ENCODE data around the gene MCF2L2. TPM values are rescaled to one million over a fixed set of nuclear protein-coding genes. Genes with fewer than 3 reads are reported as not detected.

MCF2L2 gene
- total RNA-seq, 2 experiments from 2014 or later, result 6.5 to 8.2 TPM

DNA sequence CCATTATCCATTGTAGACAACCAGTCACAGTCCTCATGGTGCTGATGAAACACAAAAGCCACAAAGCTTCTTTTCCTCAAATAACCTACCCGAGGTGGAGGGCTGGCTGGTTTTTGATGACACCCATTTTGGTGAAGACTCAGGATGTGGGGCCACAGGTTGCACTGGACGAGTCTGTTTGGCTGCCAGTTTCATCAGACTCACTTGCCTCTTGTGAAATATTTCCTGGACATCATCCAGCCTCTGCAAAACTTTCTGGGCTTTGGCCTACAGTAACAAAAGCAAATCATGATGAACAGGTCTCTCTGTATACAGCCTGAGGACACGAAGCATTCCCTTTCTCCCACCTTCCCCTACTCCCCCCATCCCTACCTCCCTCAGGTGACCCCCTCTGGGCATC lies 133.2 kb downstream of the MCF2L2 start:
- POLR2A ChIA-PET, result no interaction called here
- Mint-ChIP-seq H3K4me3 (no peak overlapping the region), H3K27ac (no peak overlapping the region), H3K9me3 (no peaks in the 10 kb centered on the region), H3K36me3 (peaks cover 32% of the 10 kb centered on the region), H3K4me1 (peaks cover 3% of the 10 kb centered on the region), H3K27me3 (no peaks in the 10 kb centered on the region)
- ATAC-seq (ENCODE audit: low read depth) (no peak), DNase-seq (no peak)

DNA sequence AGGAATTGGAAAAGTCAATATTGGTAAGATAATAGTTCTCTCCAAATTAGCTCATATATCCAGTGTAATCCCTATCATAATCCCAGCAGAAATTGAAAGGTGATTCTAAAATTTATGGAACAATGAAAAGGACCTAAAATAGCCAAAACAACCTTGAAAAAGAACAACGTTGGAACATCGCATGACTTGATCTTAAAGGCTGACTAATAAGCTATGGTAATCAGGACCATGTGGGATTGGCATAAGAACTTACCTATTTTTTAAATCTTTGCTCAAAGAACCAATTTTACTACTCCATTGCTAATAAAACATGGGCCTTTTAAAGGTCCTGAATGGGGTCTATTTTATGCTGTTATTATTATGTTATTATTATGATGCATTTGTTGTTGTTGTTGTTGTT lies 134.5 kb downstream of the MCF2L2 start:
- Mint-ChIP-seq H3K36me3 (peaks cover 33% of the 10 kb centered on the region), H3K9me3 (no peaks in the 10 kb centered on the region), H3K4me1 (peaks cover 3% of the 10 kb centered on the region), H3K4me3 (no peak overlapping the region), H3K27me3 (no peaks in the 10 kb centered on the region), H3K27ac (no peak overlapping the region)
- no peak for DNase-seq
- ATAC-seq (ENCODE audit: low read depth), result no peak
- POLR2A ChIA-PET, result no interaction called here

DNA sequence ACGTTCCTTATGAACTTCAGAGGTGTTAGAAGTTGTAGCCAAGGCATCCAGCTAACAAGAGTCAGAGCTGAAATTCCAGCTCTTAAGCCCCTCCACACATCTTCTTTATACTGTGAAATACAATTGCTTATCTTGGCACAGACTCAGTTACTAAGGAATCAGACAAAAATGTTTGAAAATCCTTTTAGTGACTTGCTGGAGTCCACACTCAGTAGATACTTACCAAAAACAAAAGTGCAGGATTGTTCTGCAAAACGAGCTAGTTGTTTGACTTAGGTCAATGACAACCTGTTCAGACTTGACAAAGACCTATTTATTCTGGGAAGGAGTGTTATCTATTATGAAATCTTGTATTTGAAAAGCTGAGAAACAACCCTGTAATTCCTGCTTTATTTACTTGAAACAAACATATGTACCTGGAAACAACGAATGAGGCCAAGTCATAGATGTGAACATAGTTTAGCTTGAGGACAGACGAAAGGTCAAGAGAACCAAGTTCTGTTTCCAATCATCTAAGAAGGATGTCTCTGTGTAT lies 136.9 kb downstream of the MCF2L2 start:
- ATAC-seq (ENCODE audit: low read depth) (no peak), DNase-seq (no peak)
- no peaks in the 10 kb centered on the region for H3K9me3 Mint-ChIP-seq
- H3K4me1 Mint-ChIP-seq, result peaks cover 7% of the 10 kb centered on the region
- peaks cover 31% of the 10 kb centered on the region for H3K36me3 Mint-ChIP-seq
- H3K27ac Mint-ChIP-seq, result no peak overlapping the region
- no peaks in the 10 kb centered on the region for H3K27me3 Mint-ChIP-seq
- POLR2A ChIA-PET, result no interaction called here
- no peak overlapping the region for H3K4me3 Mint-ChIP-seq

DNA sequence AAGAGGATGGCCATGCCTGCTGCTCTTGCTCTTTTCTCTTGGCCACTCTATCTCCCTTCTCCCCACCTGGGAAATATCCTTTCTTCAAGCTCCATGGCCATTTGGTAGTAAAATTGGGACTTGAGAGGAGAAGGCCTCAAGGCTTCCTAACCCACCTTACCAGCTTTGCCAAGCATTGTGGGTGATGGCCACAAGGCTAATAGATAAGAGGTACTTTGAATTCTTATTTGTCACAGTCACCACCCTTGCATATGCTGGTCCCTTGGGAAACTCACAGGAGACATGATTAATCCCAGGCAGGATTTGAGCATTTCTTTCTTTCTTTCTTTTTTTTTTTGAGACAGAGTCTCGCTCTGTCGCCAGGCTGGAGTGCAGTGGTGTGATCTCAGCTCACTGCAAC lies 138.2 kb downstream of the MCF2L2 start:
- POLR2A ChIA-PET, result no interaction called here
- Mint-ChIP-seq H3K9me3 (no peaks in the 10 kb centered on the region), H3K4me3 (no peak overlapping the region), H3K27me3 (no peaks in the 10 kb centered on the region), H3K27ac (no peak overlapping the region), H3K4me1 (peaks cover 15% of the 10 kb centered on the region), H3K36me3 (peaks cover 23% of the 10 kb centered on the region)
- ATAC-seq (ENCODE audit: low read depth) (no peak), DNase-seq (no peak)

DNA sequence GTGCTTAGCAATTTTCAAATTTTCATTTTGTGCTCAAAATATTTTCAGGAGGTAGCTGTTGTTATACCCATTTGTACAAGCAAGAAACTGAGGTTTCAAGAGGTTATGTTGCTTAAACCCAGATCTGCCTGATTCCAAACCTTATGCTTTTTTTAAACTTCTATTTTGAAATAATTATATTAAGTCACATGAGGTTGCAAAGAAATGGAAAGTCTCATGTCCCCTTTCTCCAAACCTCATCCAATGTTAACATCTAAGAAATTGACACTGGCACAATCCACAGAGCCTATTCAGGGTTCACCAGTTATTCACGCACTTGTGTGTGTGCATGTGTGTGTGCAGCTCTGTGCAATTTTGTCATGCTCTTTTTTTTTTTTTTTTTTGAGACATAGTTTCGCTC lies 140.3 kb downstream of the MCF2L2 start:
- Mint-ChIP-seq H3K36me3 (peaks cover 22% of the 10 kb centered on the region), H3K4me3 (no peak overlapping the region), H3K9me3 (no peaks in the 10 kb centered on the region), H3K4me1 (peaks cover 18% of the 10 kb centered on the region), H3K27me3 (no peaks in the 10 kb centered on the region), H3K27ac (no peak overlapping the region)
- no peak for ATAC-seq (ENCODE audit: low read depth)
- DNase-seq, result no peak
- POLR2A ChIA-PET, result interaction anchor here (0.6 kb wide), 1 partner anchor 1556 kb away, joined by 4 read pairs; no protein-coding TSS in a partner anchor

DNA sequence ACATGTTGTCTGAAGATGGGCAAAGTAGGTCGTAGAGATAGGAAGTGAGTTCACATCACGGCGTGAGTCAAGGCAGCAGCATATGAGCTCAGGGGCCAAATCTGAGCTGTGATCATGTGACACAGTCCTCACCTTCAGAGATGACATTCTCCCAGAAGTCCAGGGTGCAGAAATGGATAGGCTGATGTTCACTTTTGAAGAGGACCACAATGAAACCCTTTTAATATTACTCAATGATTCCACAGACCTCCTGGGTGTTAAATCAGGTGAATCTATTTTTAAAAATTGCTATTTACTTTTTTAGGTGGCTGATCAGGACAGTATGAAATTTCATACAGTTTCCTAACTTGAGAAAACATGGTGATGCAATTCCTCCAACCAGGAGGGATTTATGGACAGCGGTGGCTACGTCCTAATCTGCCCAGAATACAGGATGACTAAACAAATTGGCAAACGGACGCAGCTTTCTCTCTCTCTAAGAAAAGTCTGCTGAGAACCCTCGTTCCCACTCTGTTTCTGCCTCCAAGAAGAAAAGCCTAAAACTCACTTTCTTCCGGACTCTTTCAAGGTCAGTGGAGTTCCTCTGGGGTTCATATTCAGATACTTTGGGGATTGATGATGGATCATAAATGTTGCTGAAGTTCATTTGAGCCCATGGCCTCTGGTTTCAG lies 141.0 kb downstream of the MCF2L2 start:
- no peak overlapping the region for H3K27ac Mint-ChIP-seq
- H3K4me3 Mint-ChIP-seq, result no peak overlapping the region
- POLR2A ChIA-PET, result no interaction called here
- H3K27me3 Mint-ChIP-seq, result no peaks in the 10 kb centered on the region
- H3K36me3 Mint-ChIP-seq, result peaks cover 25% of the 10 kb centered on the region
- DNase-seq, result no peak
- ATAC-seq (ENCODE audit: low read depth), result no peak
- peaks cover 18% of the 10 kb centered on the region for H3K4me1 Mint-ChIP-seq
- no peaks in the 10 kb centered on the region for H3K9me3 Mint-ChIP-seq

DNA sequence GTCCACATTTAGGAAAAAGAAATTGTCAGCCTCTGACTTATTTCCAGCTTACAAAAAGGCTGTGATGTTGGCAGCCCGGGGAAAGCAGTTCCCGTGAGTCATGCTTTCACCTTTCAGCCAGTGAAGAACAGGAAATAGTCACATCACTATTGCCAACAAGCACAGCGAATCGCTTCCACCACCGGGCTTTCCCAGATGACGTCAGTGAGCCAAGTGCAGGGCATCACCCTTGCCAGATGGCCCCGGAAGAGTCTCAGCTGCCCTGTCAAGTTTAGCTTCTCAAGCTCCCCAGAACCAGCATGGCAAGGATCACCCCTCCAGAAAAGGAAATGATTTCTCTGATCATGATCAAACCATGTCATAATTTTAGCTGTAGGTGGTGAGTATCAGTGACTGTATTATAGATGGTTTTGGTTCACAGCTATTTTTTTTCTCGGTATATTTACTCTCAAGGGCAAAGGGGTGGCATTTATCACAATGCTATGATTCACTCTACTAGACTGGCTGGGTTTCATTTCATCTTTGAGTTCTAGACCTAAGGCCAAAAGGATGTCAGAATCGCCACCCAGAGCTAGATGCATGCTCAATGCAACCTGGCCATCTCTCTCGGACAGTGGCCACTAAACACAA lies 142.5 kb downstream of the MCF2L2 start:
- H3K27ac Mint-ChIP-seq, result peak overlapping the region; percentile 88
- ATAC-seq (ENCODE audit: low read depth) (peak; percentile 99), DNase-seq (peak; percentile 74)
- no peaks in the 10 kb centered on the region for H3K9me3 Mint-ChIP-seq
- POLR2A ChIA-PET, result interaction anchor here (0.6 to 2.0 kb wide), 6 partner anchors 16 to 143 kb away, joined by 3 to 6 read pairs (median 4); partner anchors contain the start of gene MCF2L2
- peaks cover 18% of the 10 kb centered on the region for H3K4me1 Mint-ChIP-seq
- H3K4me3 Mint-ChIP-seq, result peak overlapping the region; percentile 67
- H3K27me3 Mint-ChIP-seq, result no peaks in the 10 kb centered on the region
- H3K36me3 Mint-ChIP-seq, result peaks cover 17% of the 10 kb centered on the region

DNA sequence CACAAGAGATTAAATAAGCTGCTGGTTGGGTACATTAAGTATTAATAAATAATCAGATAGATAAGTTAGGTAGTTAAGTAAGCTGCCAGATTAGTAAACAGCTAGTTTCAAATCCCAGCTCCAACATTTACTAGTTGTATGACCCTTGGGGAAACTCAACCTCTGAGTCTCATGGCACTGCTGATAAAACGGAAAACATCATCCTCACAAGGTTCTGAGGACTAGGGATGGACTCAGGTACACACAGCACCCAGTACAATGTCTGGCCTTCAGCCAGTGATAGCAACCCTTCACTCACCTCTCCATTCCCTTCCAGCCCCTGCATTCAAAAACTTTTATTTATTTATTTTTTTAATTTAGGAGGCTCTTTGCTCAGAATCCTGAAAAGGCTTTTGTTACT lies 143.1 kb downstream of the MCF2L2 start:
- ATAC-seq (ENCODE audit: low read depth), result no peak
- H3K9me3 Mint-ChIP-seq, result no peaks in the 10 kb centered on the region
- no peaks in the 10 kb centered on the region for H3K27me3 Mint-ChIP-seq
- POLR2A ChIA-PET, result interaction anchor here (0.7 to 2.0 kb wide), 4 partner anchors 17 to 143 kb away, joined by 3 to 6 read pairs (median 4); partner anchors contain the start of gene MCF2L2
- peaks cover 18% of the 10 kb centered on the region for H3K4me1 Mint-ChIP-seq
- H3K27ac Mint-ChIP-seq, result peak overlapping the region; percentile 88
- peak overlapping the region; percentile 67 for H3K4me3 Mint-ChIP-seq
- DNase-seq, result no peak
- H3K36me3 Mint-ChIP-seq, result peaks cover 15% of the 10 kb centered on the region

DNA sequence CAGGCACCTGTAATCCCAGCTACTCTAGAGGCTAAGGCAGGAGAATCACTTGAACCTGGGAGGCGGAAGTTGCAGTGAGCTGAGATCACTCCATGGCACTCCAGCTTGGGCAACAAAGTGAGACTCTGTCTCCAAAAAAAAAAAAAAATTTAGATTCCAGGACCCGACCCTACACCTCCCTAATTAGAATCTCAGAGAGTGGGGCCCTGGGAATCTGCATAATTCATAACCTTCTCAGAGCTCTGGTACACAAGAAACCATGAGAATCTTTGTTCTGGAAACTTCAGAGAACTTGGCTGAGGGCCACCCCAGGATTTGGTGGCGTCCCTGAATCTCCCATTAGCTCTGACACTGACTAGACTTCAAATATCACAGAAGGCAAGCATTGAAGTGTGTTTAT lies 143.8 kb downstream of the MCF2L2 start:
- Mint-ChIP-seq H3K36me3 (peaks cover 11% of the 10 kb centered on the region), H3K27ac (no peak overlapping the region), H3K9me3 (no peaks in the 10 kb centered on the region), H3K4me1 (peaks cover 18% of the 10 kb centered on the region), H3K4me3 (no peak overlapping the region), H3K27me3 (no peaks in the 10 kb centered on the region)
- ATAC-seq (ENCODE audit: low read depth), result no peak
- POLR2A ChIA-PET, result interaction anchor here (2.0 kb wide), 1 partner anchor 144 kb away, joined by 6 read pairs; the partner anchor contains the start of gene MCF2L2
- no peak for DNase-seq

DNA sequence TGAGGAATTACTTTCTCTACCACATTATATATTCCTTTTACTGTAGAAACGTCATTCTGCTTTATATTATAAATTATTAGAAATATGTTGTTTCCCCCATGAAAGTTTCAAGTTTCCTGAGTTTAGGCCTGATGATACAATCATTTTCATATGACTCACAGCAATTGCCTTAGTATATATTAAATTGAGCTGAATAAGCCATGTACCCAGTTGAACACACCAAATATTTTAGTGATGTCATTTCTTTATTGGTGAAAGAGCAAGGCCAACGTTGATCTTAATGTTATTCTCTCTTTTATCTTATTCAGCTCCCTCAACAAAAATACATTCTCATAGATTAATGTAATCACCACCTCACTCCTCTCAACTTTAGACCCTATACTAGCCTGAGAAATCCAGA lies 144.5 kb downstream of the MCF2L2 start:
- Mint-ChIP-seq H3K36me3 (peaks cover 9% of the 10 kb centered on the region), H3K27ac (no peak overlapping the region)

DNA sequence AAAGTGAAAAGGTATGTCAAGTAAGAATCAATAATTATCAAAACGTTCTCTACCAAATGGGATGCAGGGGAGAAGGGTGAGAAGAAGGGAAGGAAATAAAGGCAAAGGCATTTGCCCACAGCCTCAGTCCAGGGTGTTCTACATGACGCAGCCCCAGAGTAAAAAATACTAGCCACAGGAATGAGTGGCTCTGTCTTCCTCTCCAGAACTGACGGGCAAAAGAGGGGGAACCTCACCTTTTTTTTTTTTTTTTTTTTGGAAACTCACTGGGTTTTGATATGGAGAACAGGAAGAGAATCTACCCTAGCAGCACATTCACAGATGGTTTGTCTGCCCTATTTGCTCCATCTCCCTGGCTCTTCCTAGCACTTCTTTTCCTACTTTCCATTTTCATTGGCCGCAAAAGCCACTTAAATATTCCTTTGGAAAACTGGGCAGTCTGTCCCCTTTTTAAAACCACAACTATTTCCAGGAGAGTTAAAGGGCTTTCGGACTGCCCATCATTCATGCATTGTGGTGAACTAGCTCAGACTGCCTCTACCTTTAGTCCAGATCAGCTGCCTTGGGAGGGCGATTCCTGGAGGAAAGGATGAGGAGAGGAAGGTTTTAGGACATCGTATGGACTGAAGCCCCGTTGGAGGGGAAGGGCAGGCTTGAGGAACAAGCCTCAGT lies 147.2 kb downstream of the MCF2L2 start:
- H3K36me3 Mint-ChIP-seq, result peaks cover 8% of the 10 kb centered on the region
- H3K27me3 Mint-ChIP-seq, result no peaks in the 10 kb centered on the region
- ATAC-seq (ENCODE audit: low read depth) (no peak), DNase-seq (no peak)
- POLR2A ChIA-PET, result no interaction called here
- H3K4me1 Mint-ChIP-seq, result peaks cover 11% of the 10 kb centered on the region
- H3K9me3 Mint-ChIP-seq, result no peaks in the 10 kb centered on the region
- no peak overlapping the region for H3K27ac Mint-ChIP-seq
- H3K4me3 Mint-ChIP-seq, result no peak overlapping the region

More for the DNA sequence above, 144.5 kb downstream of the MCF2L2 start:
- H3K4me1 Mint-ChIP-seq, result peaks cover 18% of the 10 kb centered on the region
- H3K9me3 Mint-ChIP-seq, result no peaks in the 10 kb centered on the region
- POLR2A ChIA-PET, result no interaction called here
- H3K4me3 Mint-ChIP-seq, result no peak overlapping the region
- ATAC-seq (ENCODE audit: low read depth), result no peak
- no peak for DNase-seq
- no peaks in the 10 kb centered on the region for H3K27me3 Mint-ChIP-seq

DNA sequence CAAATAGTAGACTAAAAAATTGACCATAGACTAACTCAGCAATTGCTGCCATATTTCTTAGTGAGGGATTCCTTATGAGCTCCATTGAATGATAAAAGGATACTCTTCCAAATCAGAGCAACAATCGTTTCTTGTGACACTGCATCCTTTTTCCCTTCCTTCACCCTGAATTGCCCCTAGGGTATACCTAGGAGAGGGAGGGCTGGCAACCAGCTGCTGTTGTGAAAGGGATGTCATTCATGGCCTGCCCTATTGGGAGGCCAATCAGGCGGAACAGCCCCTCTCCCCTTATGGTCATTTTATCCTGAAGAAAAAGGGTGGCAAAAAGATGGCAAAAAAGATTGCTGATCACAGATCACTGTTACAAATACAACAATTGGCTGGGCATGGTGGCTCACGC lies 149.0 kb downstream of the MCF2L2 start:
- peaks cover 9% of the 10 kb centered on the region for H3K36me3 Mint-ChIP-seq
- no peak overlapping the region for H3K4me3 Mint-ChIP-seq
- no peaks in the 10 kb centered on the region for H3K9me3 Mint-ChIP-seq
- ATAC-seq (ENCODE audit: low read depth) (no peak), DNase-seq (no peak)
- H3K27me3 Mint-ChIP-seq, result no peaks in the 10 kb centered on the region
- POLR2A ChIA-PET, result no interaction called here
- H3K27ac Mint-ChIP-seq, result no peak overlapping the region
- no peaks in the 10 kb centered on the region for H3K4me1 Mint-ChIP-seq

DNA sequence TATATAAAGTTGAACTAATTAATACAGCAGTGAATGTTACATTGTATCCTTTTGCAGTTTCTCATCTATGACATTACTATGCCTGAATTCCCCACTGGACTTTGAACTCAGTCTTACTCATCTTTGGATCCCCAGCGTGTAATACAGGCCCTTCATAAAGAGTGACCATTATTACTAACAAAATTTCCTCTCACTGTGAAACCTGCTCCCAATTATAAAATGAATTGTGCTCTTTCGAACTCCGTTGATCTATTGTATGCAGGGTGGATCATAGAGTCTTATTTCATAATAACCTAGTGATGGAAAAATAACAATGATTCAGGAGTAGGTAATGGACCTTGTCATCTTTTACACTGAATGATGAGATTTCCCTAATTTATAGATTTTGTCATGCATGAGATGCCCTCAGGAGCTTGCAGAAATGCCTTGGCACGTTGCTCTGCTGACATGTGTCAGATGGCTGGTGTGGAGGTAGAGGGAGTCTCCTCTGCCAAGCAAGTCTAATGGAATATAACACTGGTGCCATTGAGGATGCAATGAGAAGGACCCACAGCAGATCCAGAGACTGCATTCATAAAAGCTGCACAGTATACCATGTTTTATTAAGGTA lies 149.8 kb downstream of the MCF2L2 start:
- no peak overlapping the region for H3K27ac Mint-ChIP-seq
- DNase-seq (no peak), ATAC-seq (ENCODE audit: low read depth) (no peak)
- no peak overlapping the region for H3K4me3 Mint-ChIP-seq
- peaks cover 9% of the 10 kb centered on the region for H3K36me3 Mint-ChIP-seq
- no peaks in the 10 kb centered on the region for H3K27me3 Mint-ChIP-seq
- H3K9me3 Mint-ChIP-seq, result no peaks in the 10 kb centered on the region
- H3K4me1 Mint-ChIP-seq, result no peaks in the 10 kb centered on the region
- POLR2A ChIA-PET, result no interaction called here

All from activated naive CD8-positive, alpha-beta T cell treated with anti-CD3 and anti-CD28 coated beads, Interleukin-2, amount 10 ng/mL, durations not matched to agents 7 days and 5 days (primary cell).